ENCODE data around the gene FBXL15.
A peak's percentile ranks its signal among the peaks of the same experiment; 100 is the strongest.

The FBXL15 gene, protein sequence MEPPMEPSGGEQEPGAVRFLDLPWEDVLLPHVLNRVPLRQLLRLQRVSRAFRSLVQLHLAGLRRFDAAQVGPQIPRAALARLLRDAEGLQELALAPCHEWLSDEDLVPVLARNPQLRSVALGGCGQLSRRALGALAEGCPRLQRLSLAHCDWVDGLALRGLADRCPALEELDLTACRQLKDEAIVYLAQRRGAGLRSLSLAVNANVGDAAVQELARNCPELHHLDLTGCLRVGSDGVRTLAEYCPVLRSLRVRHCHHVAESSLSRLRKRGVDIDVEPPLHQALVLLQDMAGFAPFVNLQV

DNA sequence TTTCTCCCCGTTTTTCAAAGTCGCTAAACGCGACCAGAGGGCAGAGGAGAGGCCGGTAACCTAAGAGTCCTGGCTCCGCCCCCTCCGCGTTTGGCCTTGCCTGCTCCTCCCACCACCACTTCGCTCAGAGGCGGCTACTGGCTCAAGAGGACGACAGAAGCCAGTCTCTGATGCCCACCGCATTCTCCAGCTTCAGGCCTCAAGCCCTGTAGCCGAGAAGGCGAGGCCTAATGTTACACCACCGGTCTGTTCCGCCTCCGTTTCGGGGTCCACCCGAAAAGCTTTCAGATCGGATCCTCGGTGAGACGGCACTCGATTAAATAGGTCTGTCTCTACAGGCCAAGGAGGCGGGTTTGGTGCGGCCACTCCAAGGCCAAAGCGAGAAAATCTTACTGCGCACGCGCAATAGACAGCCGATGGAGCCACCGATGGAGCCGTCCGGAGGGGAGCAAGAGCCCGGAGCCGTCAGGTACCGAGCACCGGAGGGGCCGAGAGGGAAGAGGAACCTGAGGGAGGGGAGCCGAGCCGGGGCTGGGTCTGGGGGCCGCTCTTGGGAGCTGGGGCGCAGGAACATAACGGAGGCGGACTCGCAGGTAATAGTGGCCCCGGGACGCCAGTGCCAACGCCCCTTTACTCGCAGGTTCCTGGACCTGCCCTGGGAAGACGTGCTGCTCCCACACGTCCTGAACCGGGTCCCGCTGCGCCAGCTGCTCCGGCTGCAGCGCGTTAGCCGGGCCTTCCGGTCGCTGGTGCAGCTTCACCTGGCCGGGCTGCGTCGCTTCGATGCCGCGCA is at the start of gene FBXL15:
TSS of gene FBXL15 (plus strand) at position 123 of the 793 bp plus-strand sequence. CDS start at position 417, 294 bp downstream.
- peak; percentile 87 for DNase-seq

DNA sequence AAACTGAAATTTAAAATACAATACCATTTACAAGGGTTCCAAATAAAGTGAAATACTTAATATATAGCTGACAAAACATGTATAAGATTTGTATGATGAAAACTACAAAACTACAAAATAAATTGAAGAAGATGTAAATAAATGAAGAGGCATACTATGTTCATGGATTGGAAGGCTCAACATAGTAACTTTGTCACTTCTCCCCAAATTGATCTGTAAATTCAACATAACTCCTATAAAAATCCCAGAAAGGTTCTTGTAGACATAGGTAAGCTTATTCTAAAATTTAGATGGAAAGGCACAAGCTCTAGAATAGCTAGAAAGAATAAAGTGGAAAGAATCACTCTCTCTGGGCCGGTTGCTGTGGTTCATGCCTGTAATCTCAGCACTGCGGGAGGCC is 49.3 kb upstream of the FBXL15 start:
- DNase-seq, result no peak

DNA sequence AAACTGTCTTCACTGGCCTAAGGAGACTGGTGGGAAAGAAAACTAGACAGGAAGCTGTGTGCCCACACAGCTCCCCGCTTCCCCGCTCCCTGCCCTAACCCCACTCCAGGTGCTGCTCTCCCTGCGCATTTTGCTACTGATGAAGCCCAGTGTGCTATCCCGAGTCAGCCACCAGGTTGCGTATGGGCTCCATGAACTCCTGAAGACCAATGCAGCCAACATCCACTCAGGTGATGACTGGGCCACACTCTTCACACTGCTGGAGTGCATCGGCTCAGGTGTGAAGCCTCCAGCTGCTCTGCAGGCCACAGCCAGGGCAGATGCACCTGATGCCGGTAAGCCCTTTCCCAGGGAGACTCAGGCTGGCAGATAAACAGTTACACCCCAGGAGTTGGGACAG is 45.4 kb upstream of the FBXL15 start:
- DNase-seq, result no peak

DNA sequence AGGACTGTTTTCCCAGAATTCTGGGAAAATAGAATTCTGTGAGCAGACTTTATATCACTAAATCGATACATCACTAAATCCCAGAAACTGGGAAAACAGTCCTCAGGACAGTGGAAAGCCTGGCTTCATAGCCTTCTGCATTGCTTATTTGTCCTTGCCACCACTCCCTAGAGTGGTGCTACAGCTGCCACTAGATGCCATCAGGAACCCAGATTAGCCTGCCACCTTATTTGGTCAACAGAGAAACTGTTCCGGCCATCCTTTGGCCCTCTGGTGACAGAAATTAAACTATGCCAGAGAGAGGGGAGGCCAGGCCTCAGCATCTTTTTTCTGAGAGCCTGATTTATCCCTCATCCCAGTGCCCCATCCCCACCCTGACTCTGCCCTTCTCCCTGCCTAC is 44.8 kb upstream of the FBXL15 start:
- DNase-seq, result no peak

DNA sequence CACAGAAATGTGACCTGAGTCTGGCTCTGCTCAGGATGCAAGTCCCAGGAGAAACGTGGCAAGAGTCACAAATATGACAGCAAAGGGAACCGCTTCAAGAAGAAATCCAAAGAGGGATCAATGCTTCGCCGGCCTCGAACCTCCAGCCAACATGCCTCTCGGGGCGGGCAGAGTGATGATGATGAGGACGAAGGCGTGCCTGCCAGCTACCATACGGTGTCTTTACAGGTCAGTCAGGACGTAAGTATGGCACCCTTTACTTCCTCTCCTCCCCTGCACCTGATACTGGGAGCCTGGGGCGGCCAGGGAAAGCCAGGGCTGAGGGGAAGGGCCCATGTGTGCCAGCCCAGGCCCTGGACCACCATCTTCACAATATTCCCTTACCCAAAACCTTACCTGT is 43.7 kb upstream of the FBXL15 start:
- no peak for DNase-seq

DNA sequence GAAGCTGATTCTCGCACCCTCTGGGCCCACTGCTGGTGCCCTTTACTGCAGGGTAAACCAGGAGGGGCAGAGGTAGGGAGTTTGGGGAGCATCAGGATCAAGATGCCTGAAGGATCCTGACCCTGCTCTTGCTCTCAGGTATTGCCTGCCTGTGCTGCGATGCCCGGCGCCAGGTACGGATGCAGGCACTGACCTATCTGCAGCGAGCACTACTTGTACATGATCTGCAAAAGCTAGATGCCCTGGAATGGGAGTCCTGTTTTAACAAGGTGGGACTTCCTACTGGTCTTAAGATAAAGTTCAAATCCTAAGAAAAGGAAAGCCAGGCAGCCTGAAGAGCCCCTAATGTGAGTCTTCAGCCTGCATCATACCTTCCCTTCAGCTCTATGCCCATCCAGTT is 41.3 kb upstream of the FBXL15 start:
- DNase-seq, result no peak

DNA sequence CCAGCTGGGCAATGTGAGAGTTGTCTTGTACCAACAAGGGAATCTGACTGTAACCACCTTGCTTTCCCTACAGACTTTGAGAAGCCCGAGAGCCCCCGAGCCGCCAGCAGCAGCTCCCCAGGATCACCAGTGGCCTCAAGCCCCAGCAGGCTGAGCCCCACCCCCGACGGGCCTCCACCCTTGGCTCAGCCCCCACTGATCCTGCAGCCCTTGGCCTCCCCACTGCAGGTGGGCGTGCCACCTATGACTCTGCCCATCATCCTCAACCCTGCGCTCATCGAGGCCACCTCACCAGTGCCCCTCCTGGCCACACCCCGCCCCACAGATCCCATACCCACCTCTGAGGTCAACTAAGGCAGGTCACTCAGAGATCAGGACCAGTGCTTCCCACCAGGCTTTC is 38.7 kb upstream of the FBXL15 start:
- DNase-seq, result no peak

DNA sequence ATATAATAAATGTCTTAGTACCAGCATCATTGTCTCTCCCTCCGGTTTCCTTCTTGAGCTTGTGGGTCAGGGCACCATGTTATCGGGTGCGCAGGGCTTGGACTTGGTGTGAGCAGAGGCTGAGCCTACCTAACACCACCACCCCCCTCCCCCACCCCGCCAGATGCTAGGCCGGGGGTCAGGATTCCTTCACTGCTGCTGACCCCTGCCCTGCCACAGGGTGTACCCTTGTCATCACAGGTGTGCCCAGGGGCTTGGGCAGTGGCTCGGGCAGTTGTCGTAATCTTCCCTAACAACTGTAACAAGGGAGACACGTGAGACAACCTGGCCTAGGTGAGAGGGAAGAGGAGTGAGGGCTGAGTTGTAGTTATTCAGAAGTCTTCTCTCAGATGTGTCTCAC is 37.8 kb upstream of the FBXL15 start:
- no peak for DNase-seq

DNA sequence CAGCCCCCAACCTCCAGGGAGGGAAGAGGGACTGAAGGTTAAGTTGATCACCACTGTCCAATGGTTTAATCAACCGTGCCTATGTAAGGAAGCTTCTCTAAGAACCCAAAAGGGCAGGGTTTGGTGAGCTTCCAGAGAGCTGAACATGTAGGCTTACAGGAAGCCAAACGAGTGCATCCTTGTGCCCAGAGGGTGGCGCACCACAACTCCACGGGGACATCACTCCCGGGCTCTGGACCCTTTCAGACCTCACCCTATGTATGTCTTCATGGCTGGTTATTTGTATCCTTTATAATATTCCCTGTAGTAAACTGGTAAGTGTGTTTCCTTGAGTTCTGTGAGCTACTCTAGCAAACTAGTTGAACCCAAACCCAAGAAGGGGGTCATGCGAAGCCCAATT is 36.6 kb upstream of the FBXL15 start:
- DNase-seq, result no peak

DNA sequence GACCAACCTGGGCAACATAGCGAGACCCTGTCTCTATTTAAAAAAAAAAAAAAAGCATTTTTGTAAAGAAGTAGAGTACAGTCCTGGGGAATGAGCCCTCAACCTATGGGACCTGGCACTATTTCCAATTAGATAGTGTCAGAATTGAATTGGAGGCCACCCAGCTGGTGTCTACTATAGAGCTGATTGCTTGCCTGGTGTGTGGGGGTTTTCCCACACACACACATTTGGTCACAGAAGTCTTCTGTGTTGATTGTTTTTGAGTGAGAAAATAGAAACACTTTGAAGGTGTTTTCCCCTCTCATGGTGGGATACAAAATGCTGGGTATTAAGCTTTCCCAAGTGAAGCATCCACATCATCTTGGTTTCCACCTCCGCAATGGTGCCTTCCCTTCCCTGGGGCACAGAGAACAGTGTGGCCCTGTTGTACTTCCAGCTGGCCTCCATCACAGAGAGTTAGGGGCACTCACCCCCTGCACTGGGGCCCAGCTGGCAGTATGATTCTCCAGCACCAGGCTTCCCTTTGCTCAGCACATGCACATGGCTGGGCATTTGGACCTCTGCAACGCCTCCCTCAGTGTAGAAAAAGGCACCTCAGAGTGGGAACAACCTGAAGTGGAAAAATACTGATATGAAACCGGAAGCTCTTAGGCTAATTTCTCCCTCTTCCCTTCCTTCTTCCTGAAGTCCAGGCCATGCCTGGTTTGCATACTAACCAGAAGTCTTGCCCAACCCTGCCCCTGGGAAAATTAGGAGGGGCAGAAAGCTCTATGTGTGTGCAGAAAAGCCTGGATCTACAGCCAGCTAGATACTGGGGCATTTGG is 35.8 kb upstream of the FBXL15 start:
- no peak for DNase-seq

DNA sequence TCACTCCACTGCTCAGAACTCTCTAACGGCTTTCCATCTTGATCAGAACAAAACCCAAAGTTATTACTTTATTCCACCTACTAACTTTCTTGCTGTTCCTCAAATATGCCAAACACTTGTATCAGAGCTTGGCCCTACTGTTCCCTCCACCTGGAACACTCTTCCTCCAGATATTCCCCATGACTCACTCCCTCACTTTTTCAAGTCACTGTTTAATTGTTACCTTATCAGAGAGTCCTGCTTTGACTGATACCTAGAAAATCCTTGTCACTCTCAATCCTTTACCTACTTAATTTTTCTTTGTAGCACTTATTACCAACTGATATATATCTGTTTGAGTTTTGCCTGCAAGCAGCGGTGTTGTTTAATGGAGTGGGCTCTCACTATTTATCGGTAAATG is 30.7 kb upstream of the FBXL15 start:
- no peak for DNase-seq

DNA sequence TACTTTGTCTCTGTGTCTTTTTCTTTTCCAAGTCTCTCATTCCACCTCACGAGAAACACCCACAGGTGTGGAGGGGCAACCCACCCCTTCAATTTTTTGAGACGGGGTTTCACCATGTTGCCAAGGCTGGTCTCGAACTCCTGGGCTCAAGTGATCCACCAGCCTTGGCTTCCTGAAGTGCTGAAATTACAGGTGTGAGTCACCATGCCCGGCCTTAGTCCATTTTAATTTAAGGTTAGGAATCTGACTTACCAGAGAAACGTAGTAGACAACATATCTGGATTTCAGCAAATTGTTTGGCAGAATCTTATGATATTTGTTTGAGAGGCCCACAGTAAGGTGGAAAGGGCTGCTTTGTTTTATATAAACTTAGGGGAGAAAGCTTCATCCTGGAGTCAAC is 28.3 kb upstream of the FBXL15 start:
- no peak for DNase-seq

DNA sequence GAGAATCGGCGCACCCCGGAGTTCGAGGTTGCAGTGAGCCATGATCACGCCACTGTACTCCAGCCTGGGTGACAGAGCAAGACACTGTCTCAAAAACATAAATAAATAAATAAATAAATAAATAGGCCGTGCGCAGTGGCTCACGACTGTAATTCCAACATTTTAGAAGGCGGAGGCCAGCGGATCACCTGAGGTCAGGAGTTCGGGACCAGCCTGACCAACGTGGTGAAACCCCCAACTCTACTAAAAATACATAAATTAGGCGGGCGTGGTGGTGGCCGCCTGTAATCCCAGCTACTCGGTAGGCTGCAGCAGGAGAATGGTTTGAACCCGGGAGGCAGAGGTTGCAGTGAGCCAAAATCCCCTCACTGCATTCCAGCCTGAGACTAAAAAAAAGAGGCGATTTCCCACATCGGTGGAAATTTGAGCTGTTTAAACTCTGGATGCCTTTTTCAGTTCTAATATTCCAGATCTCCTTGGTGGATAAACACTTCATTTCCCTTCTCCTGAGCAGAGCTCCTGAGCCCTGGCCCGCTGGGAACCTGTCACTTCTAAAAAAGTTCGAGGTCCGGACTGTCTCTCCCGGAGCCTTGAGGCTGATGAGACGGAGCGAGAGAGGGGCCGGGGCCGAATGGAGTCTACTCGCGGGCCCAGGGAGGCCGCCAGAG is 27.1 kb upstream of the FBXL15 start:
- no peak for DNase-seq

DNA sequence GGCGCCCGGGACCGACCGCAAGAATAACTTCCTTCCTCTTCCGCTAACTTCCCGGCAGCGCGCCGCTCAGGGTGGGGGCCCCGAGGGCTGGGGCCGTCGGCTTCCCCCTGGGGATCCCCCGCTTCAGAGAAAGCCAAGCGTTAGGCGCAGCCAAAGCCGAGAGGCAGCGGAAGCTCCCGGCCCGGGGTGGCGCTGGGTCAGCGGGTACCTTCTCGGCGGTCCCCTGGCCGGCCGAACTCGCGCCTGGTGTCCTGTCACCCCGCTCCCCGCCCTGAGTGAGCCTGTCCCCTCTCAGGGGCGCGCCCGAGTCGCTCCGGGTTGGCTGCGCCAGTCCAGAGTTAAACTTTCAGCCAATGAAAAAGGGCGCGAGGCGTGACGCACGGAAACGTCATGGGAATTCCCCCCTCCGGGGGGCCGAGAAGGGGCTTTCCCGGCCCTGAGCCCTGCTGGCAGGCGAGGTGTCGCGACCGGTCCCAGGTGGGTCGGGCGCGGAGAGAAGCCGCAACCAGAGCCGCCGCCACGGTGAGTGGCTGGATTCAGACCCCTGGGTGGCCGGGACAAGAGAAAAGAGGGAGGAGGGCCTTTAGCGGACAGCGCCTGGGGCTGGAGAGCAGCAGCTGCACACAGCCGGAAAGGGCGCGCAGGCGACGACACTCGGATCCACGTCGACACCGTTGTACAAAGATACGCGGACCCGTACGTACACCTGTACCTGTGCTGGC is 26.4 kb upstream of the FBXL15 start:
- DNase-seq, result peak; percentile 46

DNA sequence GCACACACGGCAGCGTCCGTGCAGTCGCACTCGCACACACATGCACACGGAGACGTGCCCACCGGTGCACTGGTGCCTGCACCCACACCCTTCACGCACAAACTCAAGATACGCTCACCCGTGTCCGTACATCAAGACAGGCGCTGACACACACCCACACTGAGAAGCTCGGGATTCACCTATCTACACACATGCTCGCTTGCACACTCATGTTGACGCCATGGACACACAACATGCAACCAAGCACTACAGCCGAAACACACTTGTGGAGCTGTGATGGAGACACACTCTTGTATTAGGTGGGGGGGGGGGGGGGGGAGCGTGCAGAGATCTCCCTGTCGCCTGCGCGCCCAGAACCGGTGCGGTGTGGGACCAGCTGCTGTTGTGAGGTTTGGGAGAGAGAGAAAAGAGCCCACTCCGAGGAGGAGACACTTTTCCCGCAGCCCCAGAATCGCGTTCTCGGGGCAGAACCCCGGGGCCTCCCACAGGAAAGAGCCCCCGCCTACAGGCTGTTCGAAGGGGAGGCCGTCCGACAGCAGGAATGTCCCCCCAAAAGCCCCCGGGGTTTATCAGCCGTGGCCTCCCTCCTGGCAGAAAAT is 25.7 kb upstream of the FBXL15 start:
- no peak for DNase-seq

DNA sequence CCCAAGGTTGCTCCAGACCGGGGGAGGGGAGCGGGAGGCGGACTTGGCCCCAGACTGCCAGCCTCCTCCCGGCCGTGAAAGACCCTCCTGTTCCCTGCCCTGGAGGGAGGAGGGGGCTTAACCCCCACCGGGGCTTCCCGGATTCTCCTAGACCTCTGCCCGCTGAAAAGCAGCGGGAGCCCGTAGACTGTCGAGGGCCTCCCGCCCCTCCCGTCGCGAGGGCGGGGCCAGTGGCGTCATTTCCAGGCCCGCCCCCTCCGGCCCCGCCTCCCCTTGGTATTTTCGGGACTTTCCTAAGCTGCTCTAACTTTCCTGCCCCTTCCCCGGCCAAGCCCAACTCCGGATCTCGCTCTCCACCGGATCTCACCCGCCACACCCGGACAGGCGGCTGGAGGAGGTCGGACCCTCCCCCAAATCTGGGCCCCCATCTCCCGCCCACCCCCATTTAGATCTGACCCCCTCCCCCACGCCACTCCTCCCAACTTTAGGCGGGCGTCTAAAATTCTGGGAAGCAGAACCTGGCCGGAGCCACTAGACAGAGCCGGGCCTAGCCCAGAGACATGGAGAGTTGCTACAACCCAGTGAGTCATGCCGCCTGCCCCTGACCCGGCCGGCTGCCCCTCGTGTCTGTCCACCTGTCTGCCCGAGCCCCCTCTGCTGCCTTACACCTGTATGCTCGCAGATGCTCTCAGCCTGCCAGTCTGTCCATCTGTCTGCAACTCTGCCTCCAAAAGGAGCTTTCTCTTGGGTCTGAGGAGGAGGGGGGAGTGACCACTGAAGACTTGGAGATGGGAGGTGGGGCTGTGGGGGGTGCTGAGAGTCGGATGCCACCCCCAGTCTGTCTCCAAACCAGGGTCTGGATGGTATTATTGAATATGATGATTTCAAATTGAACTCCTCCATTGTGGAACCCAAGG is 25.0 kb upstream of the FBXL15 start, which contains the start of gene NFKB2:
TSS of gene NFKB2 (plus strand) at position 306 of the 917 bp plus-strand sequence. CDS start at position 561, 255 bp downstream.
- peak; percentile 18 for DNase-seq

DNA sequence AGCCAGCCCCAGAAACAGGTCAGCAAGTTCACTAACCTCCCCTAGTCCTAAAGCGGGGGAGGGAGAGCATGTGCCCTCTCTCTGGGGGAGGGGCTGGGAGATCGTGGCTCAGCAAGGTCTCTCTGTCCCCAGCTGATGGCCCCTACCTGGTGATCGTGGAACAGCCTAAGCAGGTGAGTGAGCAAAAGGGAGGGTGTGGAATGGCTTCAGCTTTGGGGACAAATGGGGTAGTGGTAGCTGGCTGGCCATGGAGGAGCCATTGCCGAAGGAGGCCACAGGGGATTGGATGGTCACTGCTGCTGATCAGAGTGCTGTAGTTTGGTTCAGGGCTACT is 24.4 kb upstream of the FBXL15 start:
- no peak for DNase-seq

DNA sequence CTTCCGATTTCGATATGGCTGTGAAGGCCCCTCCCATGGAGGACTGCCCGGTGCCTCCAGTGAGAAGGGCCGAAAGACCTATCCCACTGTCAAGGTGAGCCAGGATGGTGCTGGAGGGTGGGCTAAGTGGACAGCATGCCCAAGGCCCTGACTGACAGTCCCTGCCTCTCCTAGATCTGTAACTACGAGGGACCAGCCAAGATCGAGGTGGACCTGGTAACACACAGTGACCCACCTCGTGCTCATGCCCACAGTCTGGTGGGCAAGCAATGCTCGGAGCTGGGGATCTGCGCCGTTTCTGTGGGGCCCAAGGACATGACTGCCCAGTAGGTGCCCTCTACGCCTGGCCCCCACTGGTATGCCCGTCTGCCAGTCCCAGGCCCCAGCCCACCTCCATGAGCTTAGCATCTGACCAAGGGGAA is 23.9 kb upstream of the FBXL15 start:
- DNase-seq, result no peak

DNA sequence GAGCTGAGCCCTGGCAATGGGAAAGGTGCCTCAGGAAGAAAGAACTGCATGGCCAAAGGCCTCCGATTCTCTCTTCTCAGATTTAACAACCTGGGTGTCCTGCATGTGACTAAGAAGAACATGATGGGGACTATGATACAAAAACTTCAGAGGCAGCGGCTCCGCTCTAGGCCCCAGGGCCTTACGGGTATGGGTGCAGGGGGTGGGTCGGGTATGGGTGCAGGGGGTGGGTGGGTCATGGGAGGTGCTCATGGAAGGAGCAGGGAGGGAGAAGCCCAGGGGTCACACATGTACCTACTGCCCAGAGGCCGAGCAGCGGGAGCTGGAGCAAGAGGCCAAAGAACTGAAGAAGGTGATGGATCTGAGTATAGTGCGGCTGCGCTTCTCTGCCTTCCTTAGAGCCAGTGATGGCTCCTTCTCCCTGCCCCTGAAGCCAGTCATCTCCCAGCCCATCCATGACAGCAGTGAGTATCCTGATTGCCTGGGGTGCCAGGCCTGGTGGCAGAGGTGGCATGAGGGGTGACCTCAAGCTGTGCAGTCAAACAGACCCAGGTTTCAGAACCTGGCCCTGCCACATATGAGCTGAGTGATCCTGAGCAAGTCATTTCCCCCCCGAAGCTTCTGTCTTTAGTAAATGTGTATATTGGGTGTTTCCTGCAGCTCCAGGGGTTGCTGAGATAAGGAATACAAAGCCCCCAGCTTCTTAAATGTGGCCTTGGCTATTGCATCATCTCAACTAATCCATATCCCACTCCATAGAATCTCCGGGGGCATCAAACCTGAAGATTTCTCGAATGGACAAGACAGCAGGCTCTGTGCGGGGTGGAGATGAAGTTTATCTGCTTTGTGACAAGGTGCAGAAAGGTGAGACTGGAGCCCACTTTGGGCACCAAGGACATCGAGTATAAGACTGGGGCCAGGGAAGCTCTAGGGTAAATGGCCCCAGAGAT is 23.1 kb upstream of the FBXL15 start:
- DNase-seq, result no peak
